HG02981 (cell line): ENCODE data around the gene OR5H1.
"Not testable (repeated sequence)": the region's sequence is repeated elsewhere in the genome, so short reads cannot be mapped to it uniquely, and the experiment has no call there.

Experiments
- ATAC-seq: cut with Tn5 transposase; IDR thresholded peaks from one replicate; pipeline ENCODE4 v1.9.1; 2021; ENCODE audit warnings: mild to moderate bottlenecking, moderate library complexity; ENCODE audit not compliant: unreplicated experiment

The OR5H1 gene

DNA sequence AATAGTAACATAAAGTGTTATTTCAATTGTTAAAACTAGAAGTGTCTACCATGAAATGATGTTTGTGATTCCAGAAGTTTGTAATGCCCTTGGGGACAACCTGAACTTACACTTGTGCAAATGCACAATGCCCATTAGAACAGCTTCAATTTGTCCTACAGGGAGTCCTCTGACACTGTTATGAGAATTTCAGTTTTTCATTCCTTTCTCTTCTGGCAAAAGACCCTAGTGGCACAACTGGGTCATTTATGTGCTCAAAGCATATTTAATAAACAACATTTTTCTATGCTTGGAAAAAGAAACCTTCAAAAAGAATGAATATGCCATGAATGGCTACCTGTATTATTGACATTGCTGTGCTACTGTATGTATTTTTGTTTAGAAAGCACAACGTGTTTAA lies at the start of gene OR5H1:
Gene OR5H1, plus strand, starts transcription at position 301 of the 400 bp plus-strand sequence. CDS start 1,977 bp downstream, outside the sequence.
- no peak for ATAC-seq

DNA sequence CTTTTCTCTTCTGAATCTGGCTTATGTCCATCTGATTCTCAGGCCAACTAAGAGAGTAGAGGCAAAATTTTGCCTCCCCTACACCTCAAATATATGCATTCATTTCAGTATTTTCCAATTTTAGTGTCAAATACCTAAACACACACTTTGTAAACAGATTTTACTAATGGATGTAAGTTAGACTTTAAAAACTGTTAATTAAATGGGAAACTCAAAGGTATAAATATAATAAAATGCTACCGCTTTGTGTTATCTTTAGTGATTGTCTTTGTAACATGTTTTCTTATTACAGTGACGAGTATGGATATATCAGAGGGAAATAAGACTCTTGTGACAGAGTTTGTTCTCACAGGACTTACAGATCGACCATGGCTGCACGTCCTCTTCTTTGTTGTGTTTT lies 43.6 kb upstream of the OR5H1 start, which contains the start of gene OR5AC2:
Gene OR5AC2, plus strand, starts transcription at position 301 of the 400 bp plus-strand sequence. Its CDS starts 0 bp downstream, at position 301.
- ATAC-seq, result no peak

DNA sequence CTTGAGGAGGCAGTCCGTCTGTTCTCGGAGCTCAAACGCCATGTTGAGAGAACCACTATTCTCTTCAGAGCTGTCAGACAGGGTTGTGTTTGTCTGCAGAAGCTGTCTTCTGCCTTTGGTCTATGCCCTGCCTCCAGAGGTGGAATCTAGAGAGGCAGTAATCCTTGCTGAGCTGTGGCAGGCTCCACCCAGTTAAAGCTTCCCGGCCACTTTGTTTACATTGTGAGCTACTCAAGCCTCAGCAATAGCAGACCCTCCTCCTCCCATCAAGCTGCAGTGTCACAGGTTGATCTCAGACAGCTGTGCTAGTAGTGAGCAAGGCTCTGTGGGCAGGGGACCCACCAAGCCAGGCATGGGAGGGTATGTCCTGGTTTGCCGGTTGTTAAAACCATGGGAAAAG lies 34.6 kb upstream of the OR5H1 start:
- no peak for ATAC-seq

DNA sequence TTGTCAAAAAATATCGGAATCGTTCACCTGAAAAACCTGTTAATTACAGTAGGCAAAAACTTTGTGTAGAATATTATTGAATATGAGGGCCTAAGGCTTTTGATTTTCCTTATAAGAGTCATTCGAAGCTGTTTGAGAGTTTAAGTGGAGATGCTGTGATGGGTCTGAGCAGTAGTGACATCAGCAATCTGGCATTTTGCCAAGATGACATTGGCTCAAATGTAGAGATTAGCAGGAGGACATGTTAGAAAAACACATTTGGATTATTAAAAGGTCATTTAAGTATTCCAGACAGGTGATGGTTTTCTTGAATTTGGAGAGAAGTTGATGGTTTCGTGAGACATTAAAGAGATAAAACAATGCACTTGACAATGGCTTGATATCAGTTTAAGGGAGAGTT lies 30.7 kb upstream of the OR5H1 start:
- ATAC-seq, result no peak

DNA sequence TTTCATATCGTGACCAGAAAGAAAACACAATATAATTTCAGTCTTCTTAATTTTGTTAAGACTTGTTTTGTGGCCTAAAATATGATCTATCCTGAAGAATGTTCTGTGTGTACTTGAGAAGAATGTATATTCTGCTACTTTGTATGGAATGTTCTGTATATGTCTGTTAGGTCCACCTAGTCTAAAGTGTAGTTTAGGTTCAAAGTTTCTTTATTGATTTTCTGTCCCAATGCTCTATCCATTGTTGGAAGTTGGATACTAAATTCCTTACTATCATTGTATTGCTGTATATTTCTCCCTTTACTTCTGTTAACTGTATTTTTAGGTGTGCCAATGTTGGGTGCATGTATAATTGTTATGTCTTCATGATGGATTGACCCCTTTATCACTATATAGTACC lies 22.4 kb upstream of the OR5H1 start:
- no peak for ATAC-seq

DNA sequence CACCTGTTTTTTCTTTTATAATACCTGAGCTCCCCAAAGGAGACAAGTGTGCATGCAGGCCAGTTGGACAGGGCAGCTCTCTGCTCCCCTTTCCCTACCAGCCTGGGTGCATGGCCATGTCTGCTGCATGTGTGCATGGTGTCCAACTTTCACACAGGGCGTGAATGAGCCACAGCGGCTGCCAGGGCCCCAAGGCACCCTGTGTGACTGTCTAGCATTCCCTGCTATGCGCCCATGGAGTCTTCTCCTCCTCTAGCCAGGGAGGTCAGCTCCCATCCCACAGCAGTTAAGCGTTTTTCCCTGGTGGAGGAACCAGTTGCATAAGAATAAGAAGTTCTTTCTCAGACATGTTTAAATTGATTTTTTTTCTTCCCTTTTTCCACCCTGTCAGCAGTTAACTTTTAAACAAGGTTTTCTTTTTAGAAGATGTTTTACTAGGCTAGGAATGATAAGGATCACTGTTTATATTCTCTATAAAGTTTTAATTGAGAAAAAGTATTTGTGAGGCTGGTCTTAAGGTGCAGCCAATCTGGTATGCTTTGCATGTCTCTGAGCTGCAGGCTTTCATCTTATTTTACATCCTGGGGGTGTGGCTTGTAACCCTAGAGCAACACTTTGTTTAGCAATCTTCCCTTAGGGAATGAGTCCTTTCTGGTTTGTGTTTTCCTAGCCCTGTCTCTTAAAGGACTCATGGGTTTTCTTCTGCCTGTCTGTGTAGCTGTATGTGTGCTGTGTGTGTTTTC lies 20.5 kb upstream of the OR5H1 start:
- ATAC-seq, result no peak

DNA sequence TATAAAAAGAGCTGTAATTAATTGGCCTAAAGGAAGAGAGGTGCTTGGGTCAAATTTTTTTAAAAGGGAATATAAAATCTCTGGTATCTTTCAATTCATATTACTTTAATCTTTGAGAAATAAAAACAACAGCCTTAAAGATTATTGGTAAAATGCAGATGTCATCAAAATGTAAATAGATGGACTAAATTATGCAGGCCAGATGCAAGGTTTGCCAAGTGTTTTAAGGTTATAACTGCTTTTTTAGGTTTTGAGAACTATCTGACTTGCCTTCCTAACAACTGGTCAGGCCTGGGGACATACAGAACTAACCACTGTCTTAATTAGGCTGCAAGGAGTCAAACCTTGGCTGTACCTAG lies 20.0 kb upstream of the OR5H1 start:
- ATAC-seq, result no peak

DNA sequence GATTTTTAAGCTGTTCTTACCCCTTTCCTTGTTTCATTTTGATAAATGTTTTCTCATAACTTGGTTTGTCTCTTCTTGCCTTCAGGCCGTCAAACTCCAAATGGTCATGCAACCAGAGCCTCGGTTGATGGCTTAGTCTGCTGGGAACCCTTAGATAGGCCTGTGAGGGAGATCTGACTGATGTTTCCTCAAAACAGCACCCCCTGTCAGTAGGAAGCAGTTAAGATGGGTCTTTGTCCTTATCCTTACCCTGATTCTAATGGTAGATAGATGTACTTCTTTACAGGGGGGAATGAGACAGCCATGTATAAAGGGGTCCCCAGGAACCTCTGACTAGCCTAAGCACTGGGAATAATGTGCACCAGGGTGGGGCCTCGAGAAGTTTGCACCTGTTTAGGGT lies 16.3 kb upstream of the OR5H1 start:
- ATAC-seq, result no peak

DNA sequence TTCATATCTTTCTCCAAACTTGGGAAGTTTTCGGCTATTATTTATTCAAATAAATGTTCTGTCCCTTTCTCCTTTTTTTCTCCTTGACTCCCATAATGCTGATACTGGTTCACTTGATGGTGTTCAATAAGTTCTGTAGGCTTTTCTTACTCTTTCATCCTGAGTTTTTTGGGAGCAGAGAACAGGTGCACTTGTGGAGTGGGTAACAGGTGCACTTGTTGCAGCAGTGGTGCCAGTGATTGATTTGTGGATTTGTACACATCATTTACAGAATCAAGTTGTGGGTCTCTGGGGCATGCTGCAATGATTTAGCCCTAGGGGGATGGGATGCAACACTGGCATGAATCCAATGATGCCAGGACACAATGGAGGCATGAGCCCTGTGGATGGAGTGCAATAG lies 14.8 kb upstream of the OR5H1 start:
- ATAC-seq, result no peak

DNA sequence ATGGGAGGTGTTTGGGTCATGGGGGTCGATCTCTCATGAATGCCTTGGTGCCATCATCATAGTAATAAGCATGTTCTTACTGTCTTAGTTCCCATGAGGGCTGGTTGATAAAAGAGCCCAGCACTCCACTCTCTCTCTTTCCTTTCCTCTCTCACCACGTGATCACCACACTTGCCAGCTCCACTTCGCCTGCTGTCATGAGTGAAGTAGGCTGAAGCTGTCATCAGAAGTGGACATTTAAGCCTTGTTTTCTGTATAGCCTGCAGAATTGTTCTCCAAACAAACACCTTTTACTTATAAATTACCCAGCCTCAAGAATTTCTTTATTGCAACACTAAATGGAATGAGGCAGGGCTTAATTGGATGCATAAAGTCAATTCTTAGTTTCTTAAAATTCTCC lies 6.1 kb downstream of the OR5H1 start:
- no peak for ATAC-seq

DNA sequence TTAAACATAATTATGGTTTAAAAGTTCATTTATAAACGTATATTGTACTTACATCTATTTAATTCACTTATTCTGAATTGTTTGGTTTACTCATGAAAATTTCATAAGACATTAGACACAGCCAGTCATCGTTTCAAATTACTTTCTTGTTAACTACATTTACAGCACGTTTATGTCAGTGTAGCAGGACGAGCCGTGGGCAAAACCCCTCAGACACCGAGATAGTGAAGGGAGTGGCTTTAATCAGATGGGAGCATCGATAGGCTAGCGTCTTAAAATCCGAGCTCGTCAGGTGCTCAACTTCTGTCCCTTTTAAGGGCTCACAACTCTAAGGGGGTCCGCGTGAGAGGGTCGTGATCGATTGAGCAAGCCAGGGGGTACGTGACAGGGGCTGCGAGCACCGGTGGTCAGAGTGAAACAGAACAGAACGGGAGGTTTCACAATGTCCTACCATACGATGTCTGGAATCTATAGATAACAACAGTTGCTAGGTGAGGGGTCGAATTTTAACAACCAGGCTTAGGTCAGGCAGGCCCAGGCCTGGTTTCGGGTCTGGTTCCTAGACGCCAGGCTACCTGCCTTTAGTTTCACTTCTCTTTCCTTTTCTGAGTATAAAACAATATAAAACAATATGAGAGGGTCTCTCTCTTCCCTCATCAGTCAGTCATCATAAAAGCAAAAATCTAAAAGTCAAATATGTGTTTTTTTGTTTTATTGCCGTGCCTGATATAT lies 7.5 kb downstream of the OR5H1 start:
- not testable (repeated sequence) for ATAC-seq

DNA sequence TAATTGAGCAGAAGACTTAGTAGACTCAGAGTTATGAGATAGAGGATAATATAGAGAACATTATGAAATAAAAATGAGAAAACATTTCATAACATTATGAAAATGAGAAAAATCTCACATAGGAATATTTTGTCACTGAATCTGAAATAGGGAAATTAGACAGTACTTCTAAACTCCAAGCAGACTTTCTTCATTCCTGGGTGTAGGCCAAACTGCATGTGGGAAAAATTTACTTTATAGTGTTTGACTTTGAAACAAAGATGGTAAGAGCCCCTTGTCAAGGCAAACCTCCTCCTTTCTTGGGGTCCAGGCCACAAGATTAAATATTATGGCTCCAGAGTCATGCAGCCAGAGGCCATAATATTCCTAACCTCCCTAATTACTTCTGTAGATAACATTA lies 10.0 kb downstream of the OR5H1 start:
- no peak for ATAC-seq

DNA sequence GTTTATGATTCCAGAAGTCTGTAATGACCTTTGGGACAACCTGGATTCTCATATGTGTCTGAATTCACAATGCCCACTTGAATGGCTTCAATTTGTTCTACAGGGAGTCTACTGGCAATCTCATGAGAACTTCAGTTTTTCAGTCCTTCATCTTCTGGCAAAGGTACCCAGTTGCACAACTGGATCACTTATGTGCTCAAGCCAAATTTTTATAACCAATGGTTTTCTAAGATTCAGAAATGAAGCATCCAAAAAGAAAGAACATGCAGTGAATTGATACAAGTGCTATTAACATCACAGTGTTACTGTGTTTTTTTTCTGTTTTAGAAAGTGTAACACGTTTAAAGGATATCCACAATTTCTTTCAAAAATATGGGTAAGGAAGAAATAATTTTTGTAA lies 16.7 kb downstream of the OR5H1 start, which contains the start of gene OR5H14:
Gene OR5H14, plus strand, starts transcription at position 301 of the 400 bp plus-strand sequence. CDS start 1,907 bp downstream, outside the sequence.
- ATAC-seq, result no peak

DNA sequence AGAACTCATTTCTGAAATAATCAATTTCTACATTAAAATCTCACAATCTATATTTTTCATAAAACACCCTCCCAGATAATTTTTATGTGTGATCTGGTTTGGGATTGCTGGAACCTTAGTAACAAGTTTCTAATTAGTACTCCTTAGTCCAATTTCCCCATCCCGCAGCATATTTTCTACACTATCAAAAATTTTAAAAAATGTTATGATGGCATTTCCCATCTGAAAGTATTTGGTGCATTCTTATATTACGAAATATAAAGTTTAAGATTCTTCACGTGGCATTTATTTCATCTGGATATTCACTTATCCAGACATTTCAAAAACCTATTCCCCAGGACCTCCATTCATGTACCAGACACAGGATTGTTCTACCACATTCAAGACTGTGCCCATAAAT lies 18.2 kb downstream of the OR5H1 start:
- no peak for ATAC-seq

DNA sequence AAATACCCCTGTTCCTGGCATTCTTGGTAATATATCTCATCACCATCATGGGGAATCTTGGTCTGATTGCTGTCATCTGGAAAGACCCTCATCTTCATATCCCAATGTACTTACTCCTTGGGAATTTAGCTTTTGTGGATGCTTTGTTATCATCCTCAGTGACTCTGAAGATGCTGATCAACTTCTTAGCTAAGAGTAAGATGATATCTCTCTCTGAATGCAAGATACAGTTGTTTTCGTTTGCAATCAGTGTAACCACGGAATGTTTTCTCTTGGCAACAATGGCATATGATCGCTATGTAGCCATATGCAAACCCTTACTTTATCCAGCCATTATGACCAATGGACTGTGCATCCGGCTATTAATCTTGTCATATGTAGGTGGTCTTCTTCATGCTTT lies 18.9 kb downstream of the OR5H1 start:
- ATAC-seq, result not testable (repeated sequence)

DNA sequence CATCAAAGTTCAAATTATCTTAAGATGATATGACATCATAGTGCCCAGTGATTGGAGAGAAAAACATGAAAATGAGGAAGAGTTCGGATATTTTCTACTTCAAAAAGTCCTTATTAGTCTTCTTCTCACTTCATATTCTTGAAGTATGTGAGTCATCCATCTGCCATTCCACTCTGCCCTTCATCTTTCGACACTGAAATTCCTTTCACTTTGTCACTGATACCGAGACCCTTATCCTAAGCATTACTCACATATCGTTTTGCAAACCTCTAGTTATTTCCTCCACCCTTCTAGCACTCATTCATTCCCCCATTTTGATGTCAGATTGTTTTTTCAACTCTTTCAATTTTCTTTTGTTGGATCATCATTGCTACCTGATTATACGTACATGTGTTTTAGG lies 20.7 kb downstream of the OR5H1 start:
- ATAC-seq, result no peak

DNA sequence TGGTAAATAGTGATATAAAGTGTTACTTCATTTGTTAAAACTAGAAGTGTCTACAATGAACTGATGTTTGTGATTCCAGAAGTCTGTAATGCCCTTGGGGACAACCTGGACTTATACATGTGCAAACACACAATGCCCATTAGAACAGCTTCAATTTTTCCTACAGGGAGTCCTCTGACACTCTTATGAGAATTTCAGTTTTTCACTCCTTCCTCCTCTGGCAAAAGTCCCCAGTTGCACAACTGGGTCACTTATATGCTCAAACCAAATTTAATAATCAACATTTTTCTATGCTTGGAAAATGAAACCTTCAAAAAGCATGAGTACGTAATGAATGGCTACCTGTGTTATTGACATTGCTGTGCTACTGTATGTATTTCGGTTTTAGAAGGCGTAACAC lies 35.9 kb downstream of the OR5H1 start, which contains the start of gene OR5H15:
Gene OR5H15, plus strand, starts transcription at position 301 of the 400 bp plus-strand sequence. CDS start 2,004 bp downstream, outside the sequence.
- ATAC-seq, result no peak

DNA sequence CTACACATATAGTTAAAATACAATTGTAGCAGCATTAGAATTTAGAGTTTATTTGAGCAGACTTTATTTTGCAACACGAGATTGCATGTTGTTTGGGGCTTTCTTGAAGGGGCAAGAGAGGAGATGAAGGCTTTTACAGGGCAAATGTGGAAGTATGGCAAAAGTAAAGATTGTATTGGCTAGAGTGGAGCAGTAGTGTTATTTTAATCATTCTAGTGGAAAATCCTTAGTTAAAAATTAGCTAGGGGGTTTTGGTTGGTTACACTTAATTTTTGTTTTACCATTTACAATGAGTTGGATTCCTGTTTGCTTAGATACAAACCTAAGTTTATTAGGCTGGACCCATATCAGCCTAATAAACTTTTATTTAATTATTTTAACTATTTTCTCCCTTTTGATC lies 40.5 kb downstream of the OR5H1 start:
- ATAC-seq, result no peak

DNA sequence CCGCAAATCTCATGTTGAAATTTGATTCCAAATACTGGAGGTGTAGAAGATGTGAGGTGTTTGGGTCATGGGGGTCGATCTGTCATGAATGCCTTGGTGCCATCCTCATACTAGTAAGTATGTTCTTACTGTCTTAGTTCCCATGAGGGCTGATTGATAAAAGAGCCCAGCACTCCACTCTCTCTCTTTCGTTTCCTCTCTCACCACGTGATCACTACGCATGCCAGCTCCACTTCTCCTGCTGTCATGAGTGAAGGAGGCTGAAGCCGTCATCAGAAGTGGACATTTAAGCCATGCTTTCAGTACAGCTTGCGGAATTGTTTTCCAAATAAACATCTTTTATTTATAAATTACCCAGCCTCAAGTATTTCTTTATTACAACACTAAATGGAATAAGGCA lies 42.1 kb downstream of the OR5H1 start:
- no peak for ATAC-seq

DNA sequence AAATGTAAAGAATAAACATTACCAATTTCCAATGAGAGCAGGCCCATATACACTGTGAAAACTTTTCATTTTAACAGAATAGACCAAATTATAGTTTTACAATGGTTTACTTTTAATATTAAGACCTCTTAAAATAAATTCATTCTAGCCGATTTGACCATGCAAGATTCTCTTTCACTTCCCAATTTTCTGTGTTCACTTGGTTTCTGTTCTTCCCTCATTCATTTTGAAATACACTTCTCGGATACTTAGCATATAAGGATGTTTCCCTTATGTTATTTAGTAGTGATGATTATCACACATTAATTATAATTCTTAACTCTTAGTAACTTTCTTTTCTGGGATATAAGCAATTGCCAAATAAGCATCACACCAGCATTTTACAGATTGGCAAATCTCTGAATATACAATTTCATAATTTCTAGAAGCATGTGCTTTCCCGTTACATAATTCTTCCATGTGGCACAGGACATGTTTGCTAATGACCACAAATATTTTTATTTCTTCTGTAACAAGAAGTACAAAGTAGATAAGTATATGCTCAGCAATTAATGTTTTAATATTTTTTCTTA lies 49.9 kb downstream of the OR5H1 start:
- no peak for ATAC-seq

DNA sequence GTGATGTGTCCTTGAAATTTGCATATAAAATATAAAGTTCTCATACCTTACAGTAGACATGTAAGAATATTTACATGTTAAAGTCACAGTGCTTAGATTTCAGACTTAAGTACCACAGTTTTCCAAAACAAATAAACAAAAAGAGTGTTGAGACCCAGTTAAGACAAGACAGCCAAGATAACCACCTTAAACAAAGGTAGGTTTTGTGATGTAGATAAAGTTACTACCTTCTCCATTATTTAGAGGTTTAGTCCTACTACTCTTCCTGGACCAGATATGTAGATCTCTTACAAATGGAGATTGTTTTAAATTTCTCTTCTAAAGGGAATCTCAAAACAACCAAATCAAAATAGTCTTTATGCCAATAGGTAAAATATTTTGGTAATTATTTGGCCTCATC lies 51.7 kb downstream of the OR5H1 start:
- no peak for ATAC-seq

DNA sequence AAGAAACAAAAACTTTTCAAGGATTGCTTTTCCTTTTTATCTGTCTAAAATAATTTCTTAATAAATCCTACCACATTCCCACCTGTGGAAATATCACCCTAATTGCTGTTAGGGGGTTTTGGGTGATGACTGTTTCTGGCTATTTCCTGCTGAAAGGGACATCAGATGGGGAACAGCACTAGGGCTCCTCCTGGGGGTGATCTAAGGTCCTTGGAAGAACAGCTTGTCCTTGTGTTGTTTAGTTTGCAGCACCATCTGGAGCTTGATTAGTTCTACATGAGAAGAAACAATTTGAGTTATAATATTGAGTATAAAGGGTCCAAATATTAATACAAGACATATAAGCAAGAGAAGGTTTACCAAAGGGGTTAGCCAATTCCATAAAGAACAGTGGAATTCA lies 54.7 kb downstream of the OR5H1 start:
- no peak for ATAC-seq
